Measurements from ENCODE around the gene SYT12.

GRCh38 chr11:67026941-67027340, 4.0 kb downstream of the SYT12 start:
- TF ChIP-seq, protein P1, sequence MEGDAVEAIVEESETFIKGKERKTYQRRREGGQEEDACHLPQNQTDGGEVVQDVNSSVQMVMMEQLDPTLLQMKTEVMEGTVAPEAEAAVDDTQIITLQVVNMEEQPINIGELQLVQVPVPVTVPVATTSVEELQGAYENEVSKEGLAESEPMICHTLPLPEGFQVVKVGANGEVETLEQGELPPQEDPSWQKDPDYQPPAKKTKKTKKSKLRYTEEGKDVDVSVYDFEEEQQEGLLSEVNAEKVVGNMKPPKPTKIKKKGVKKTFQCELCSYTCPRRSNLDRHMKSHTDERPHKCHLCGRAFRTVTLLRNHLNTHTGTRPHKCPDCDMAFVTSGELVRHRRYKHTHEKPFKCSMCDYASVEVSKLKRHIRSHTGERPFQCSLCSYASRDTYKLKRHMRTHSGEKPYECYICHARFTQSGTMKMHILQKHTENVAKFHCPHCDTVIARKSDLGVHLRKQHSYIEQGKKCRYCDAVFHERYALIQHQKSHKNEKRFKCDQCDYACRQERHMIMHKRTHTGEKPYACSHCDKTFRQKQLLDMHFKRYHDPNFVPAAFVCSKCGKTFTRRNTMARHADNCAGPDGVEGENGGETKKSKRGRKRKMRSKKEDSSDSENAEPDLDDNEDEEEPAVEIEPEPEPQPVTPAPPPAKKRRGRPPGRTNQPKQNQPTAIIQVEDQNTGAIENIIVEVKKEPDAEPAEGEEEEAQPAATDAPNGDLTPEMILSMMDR (IDR thresholded peaks at IDR 0.05): no peak
- TF ChIP-seq, protein P2, sequence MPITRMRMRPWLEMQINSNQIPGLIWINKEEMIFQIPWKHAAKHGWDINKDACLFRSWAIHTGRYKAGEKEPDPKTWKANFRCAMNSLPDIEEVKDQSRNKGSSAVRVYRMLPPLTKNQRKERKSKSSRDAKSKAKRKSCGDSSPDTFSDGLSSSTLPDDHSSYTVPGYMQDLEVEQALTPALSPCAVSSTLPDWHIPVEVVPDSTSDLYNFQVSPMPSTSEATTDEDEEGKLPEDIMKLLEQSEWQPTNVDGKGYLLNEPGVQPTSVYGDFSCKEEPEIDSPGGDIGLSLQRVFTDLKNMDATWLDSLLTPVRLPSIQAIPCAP (CRISPR knock-in tag; IDR thresholded peaks at IDR 0.05): no peak
- TF ChIP-seq NFYB (CRISPR knock-in tag; conservative IDR thresholded peaks at IDR 0.05; ENCODE audit: low read depth) (no peak), TP53 (CRISPR knock-in tag; IDR thresholded peaks at IDR 0.05) (no peak), USF2 (CRISPR knock-in tag; IDR thresholded peaks at IDR 0.05) (no peak), ZNF532 (CRISPR knock-in tag; IDR thresholded peaks at IDR 0.05; ENCODE audit: borderline replicate concordance) (no peak), JUN (CRISPR knock-in tag; IDR thresholded peaks at IDR 0.05) (no peak), MAX (CRISPR knock-in tag; IDR thresholded peaks at IDR 0.05) (no peak), KAT7 (CRISPR knock-in tag; IDR thresholded peaks at IDR 0.05; ENCODE audit: borderline replicate concordance) (no peak)
- TF ChIP-seq, protein P3, sequence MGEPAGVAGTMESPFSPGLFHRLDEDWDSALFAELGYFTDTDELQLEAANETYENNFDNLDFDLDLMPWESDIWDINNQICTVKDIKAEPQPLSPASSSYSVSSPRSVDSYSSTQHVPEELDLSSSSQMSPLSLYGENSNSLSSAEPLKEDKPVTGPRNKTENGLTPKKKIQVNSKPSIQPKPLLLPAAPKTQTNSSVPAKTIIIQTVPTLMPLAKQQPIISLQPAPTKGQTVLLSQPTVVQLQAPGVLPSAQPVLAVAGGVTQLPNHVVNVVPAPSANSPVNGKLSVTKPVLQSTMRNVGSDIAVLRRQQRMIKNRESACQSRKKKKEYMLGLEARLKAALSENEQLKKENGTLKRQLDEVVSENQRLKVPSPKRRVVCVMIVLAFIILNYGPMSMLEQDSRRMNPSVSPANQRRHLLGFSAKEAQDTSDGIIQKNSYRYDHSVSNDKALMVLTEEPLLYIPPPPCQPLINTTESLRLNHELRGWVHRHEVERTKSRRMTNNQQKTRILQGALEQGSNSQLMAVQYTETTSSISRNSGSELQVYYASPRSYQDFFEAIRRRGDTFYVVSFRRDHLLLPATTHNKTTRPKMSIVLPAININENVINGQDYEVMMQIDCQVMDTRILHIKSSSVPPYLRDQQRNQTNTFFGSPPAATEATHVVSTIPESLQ (CRISPR knock-in tag; IDR thresholded peaks at IDR 0.05): no peak
- TF ChIP-seq, protein P4, sequence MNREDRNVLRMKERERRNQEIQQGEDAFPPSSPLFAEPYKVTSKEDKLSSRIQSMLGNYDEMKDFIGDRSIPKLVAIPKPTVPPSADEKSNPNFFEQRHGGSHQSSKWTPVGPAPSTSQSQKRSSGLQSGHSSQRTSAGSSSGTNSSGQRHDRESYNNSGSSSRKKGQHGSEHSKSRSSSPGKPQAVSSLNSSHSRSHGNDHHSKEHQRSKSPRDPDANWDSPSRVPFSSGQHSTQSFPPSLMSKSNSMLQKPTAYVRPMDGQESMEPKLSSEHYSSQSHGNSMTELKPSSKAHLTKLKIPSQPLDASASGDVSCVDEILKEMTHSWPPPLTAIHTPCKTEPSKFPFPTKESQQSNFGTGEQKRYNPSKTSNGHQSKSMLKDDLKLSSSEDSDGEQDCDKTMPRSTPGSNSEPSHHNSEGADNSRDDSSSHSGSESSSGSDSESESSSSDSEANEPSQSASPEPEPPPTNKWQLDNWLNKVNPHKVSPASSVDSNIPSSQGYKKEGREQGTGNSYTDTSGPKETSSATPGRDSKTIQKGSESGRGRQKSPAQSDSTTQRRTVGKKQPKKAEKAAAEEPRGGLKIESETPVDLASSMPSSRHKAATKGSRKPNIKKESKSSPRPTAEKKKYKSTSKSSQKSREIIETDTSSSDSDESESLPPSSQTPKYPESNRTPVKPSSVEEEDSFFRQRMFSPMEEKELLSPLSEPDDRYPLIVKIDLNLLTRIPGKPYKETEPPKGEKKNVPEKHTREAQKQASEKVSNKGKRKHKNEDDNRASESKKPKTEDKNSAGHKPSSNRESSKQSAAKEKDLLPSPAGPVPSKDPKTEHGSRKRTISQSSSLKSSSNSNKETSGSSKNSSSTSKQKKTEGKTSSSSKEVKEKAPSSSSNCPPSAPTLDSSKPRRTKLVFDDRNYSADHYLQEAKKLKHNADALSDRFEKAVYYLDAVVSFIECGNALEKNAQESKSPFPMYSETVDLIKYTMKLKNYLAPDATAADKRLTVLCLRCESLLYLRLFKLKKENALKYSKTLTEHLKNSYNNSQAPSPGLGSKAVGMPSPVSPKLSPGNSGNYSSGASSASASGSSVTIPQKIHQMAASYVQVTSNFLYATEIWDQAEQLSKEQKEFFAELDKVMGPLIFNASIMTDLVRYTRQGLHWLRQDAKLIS (CRISPR knock-in tag; IDR thresholded peaks at IDR 0.05; ENCODE audit: borderline replicate concordance): no peak

Measured in WTC11 (cell line).